SK-N-SH treated with all-trans-retinoic acid at 6 μM for 48 hours (cell line): ENCODE measurements around the gene BCR.
"Not testable (repeated sequence)": the region's sequence is repeated elsewhere in the genome, so short reads cannot be mapped to it uniquely, and the experiment has no call there.

Source experiments
- ARNTL ChIP-seq: fragments of 450-650 bp; formaldehyde crosslinking; IDR thresholded peaks from 2 replicates; pipeline ENCODE4 v1.5.0; 2020; ENCODE audit warnings: low read depth, mild to moderate bottlenecking, moderate library complexity, borderline replicate concordance
- GLIS3 ChIP-seq: fragments of 250-450 bp; sonication (Bioruptor Pico); IDR thresholded peaks from 2 replicates; pipeline ENCODE4 v1.5.0; 2020; ENCODE audit warnings: mild to moderate bottlenecking, moderate library complexity
- ISL1 ChIP-seq: fragments of 250-450 bp; sonication (Bioruptor Pico); IDR thresholded peaks from 2 replicates; pipeline ENCODE4 v2.1.2; 2022; ENCODE audit warnings: mild to moderate bottlenecking, moderate library complexity
- OSR1 ChIP-seq: fragments of 250-450 bp; sonication (Bioruptor Pico); IDR thresholded peaks from 2 replicates; pipeline ENCODE4 v1.8.0; 2022; ENCODE audit warnings: moderate library complexity, mild to moderate bottlenecking, inconsistent platforms
- PATZ1 ChIP-seq: fragments of 250-450 bp; sonication (Bioruptor Pico); IDR thresholded peaks from 2 replicates; pipeline ENCODE4 v1.8.0; 2020; ENCODE audit warnings: mild to moderate bottlenecking, moderate library complexity, borderline replicate concordance
- RARB ChIP-seq: fragments of 250-450 bp; sonication (Bioruptor Pico); IDR thresholded peaks from 2 replicates; pipeline ENCODE4 v1.8.0; 2021; ENCODE audit warnings: mild to moderate bottlenecking, moderate library complexity
- SNAI2 ChIP-seq: fragments of 250-450 bp; sonication (Bioruptor Pico); IDR thresholded peaks from 2 replicates; pipeline ENCODE4 v1.5.0; 2020; ENCODE audit warnings: mild to moderate bottlenecking, moderate library complexity
- TOX ChIP-seq: fragments of 250-450 bp; sonication (Bioruptor Pico); IDR thresholded peaks from 2 replicates; pipeline ENCODE4 v1.8.0; 2021; ENCODE audit warnings: mild to moderate bottlenecking, moderate library complexity, borderline replicate concordance
- ZC3H10 ChIP-seq: fragments of 250-450 bp; sonication (Bioruptor Pico); IDR thresholded peaks from 2 replicates; pipeline ENCODE4 v1.5.1; 2021; ENCODE audit warnings: mild to moderate bottlenecking, moderate library complexity
- ZFP3 ChIP-seq: fragments of 250-450 bp; sonication (Bioruptor Pico); IDR thresholded peaks from 2 replicates; pipeline ENCODE4 v1.5.0; 2020; ENCODE audit warnings: mild to moderate bottlenecking, moderate library complexity
- ZFP30 ChIP-seq: fragments of 450-650 bp; formaldehyde crosslinking; IDR thresholded peaks from 2 replicates; pipeline ENCODE4 v1.5.0; 2022; ENCODE audit warnings: mild to moderate bottlenecking, moderate library complexity
- ZNF70 ChIP-seq: fragments of 450-650 bp; formaldehyde crosslinking; IDR thresholded peaks from 2 replicates; pipeline ENCODE4 v1.5.0; 2020; ENCODE audit warnings: mild to moderate bottlenecking, moderate library complexity
- TF ChIP-seq, protein P1 (sequence below): fragments of 250-450 bp; sonication (Bioruptor Pico); IDR thresholded peaks from 2 replicates; pipeline ENCODE4 v1.5.1; 2020; ENCODE audit warnings: low read depth, mild to moderate bottlenecking, moderate library complexity
- TF ChIP-seq, protein P2 (sequence below): fragments of 250-450 bp; sonication (Bioruptor Pico); IDR thresholded peaks from 2 replicates; pipeline ENCODE4 v1.5.1; 2021; ENCODE audit warnings: mild to moderate bottlenecking, moderate library complexity

GRCh38 chr22:23318316-23318715, 138.0 kb downstream of the BCR start:
- not testable (repeated sequence) for TF ChIP-seq PATZ1 (CRISPR knock-in tag); RARB; ZFP3; GLIS3 (CRISPR knock-in tag); TOX (CRISPR knock-in tag); OSR1 (CRISPR knock-in tag); ZC3H10; SNAI2 (CRISPR knock-in tag); ARNTL (CRISPR knock-in tag); ISL1 (CRISPR knock-in tag); ZNF70 (CRISPR knock-in tag); ZFP30 (CRISPR knock-in tag)
- TF ChIP-seq, protein P1, sequence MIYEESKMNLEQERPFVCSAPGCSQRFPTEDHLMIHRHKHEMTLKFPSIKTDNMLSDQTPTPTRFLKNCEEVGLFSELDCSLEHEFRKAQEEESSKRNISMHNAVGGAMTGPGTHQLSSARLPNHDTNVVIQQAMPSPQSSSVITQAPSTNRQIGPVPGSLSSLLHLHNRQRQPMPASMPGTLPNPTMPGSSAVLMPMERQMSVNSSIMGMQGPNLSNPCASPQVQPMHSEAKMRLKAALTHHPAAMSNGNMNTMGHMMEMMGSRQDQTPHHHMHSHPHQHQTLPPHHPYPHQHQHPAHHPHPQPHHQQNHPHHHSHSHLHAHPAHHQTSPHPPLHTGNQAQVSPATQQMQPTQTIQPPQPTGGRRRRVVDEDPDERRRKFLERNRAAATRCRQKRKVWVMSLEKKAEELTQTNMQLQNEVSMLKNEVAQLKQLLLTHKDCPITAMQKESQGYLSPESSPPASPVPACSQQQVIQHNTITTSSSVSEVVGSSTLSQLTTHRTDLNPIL (CRISPR knock-in tag): not testable (repeated sequence)
- TF ChIP-seq, protein P2, sequence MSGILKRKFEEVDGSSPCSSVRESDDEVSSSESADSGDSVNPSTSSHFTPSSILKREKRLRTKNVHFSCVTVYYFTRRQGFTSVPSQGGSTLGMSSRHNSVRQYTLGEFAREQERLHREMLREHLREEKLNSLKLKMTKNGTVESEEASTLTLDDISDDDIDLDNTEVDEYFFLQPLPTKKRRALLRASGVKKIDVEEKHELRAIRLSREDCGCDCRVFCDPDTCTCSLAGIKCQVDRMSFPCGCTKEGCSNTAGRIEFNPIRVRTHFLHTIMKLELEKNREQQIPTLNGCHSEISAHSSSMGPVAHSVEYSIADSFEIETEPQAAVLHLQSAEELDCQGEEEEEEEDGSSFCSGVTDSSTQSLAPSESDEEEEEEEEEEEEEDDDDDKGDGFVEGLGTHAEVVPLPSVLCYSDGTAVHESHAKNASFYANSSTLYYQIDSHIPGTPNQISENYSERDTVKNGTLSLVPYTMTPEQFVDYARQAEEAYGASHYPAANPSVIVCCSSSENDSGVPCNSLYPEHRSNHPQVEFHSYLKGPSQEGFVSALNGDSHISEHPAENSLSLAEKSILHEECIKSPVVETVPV: not testable (repeated sequence)
